K562 (cell line): ENCODE measurements around the gene LINS1. TPM values are rescaled to one million over a fixed set of nuclear protein-coding genes. Genes with fewer than 3 reads are reported as not detected.

Experiments
- ATAC-seq: fragments of 200-7000 bp; cut with Tn5 transposase; 3 replicates; pipeline ENCODE4 v1.9.1; 2020; ENCODE audit warnings: moderate library complexity
- BruUV-seq: library from RNA; stranded (reverse); fragments of 400-500 nt; replicated peaks from 2 replicates; lab custom pipeline; 2021; lab: Mats Ljungman, UMichigan
- CTCF ChIA-PET: fragments of 300-600 bp; formaldehyde crosslinking; extraction: SDS; loops from one replicate; lab custom pipeline; 2021; ENCODE audit warnings: low intra/inter-chr PET ratio; lab: Yijun Ruan, JAX
- POLR2A ChIA-PET: fragments of 300-600, 350-650 bp; sonication (Branson Sonifier 250); formaldehyde crosslinking; extraction: SDS; loops from one replicate; lab custom pipeline; 2021; ENCODE audit warnings: antibody characterized with exemption, inconsistent platforms; lab: Yijun Ruan, JAX
- DNase-seq, 4 experiments: peaks; one replicate each; pipeline versions ENCODE4 v3.0.0 to v3.0.0-alpha.2; 2011 to 2018; ENCODE audit warnings: low spot score in 3 of 4, mixed read lengths in 3 of 4; ENCODE audit errors: extremely low read depth in 1 of 4
- FAIRE-seq: peaks from 2 replicates; lab custom pipeline; 2011; peaks lifted over from hg19 to GRCh38; lab: Jason Lieb, UNC
- H2AFZ ChIP-seq: 2 replicates; pipeline ENCODE4 v1.6.0; 2011; ENCODE audit warnings: low read depth, low read length, control low read depth, inconsistent platforms
- H3K27ac ChIP-seq: fragments of 200-600 bp; 3 replicates; pipeline ENCODE4 v1.8.0; 2011; ENCODE audit warnings: low read depth, mild to moderate bottlenecking, control low read depth, inconsistent platforms, low read length, moderate library complexity, mixed read lengths; ENCODE audit errors: extremely low read depth
- H3K27me3 ChIP-seq, 2 experiments: fragments of 300-600 bp in 1 of 2; 2 replicates in 1 of 2; 3 replicates in 1 of 2; pipeline versions ENCODE4 v1.6.0 to v1.8.0; 2011; ENCODE audit warnings: inconsistent platforms in 2 of 2, low read length in 2 of 2, mild to moderate bottlenecking in 1 of 2, mixed read lengths in 1 of 2, moderate library complexity in 1 of 2; ENCODE audit not compliant: control insufficient read depth in 2 of 2, insufficient read depth in 2 of 2
- H3K36me3 ChIP-seq: fragments of 300-600 bp; 3 replicates; pipeline ENCODE4 v1.8.0; 2011; ENCODE audit warnings: mild to moderate bottlenecking, low read length, inconsistent platforms; ENCODE audit not compliant: control insufficient read depth, insufficient read depth
- H3K4me1 ChIP-seq, 2 experiments: fragments of 200-600 bp in 1 of 2; replicated peaks in 1 of 2; 2 replicates in 1 of 2; 3 replicates in 1 of 2; pipeline versions ENCODE4 v1.5.1 to v1.8.0; 2011; ENCODE audit warnings: inconsistent platforms in 2 of 2, low read length in 2 of 2, mild to moderate bottlenecking in 1 of 2, mixed read lengths in 1 of 2, moderate library complexity in 1 of 2; ENCODE audit not compliant: control insufficient read depth in 2 of 2, insufficient read depth in 2 of 2
- H3K4me2 ChIP-seq: 2 replicates; pipeline ENCODE4 v1.6.1; 2011; ENCODE audit warnings: low read length, control low read depth, inconsistent platforms, mixed read lengths; ENCODE audit not compliant: insufficient read depth
- H3K4me3 ChIP-seq: fragments of 200-600 bp; sonication (generic), shearing (Covaris generic); 2 replicates; pipeline ENCODE4 v1.5.1; 2016; ENCODE audit warnings: control low read depth, inconsistent platforms
- H3K79me2 ChIP-seq: fragments of 200-600 bp; 3 replicates; pipeline ENCODE4 v1.8.0; 2011; ENCODE audit warnings: low read length, inconsistent platforms; ENCODE audit not compliant: control insufficient read depth, insufficient read depth
- H3K9ac ChIP-seq, 2 experiments: 2 replicates each; pipeline versions ENCODE4 v1.6.0 to v1.6.1; 2011; ENCODE audit warnings: low read depth in 2 of 2, low read length in 2 of 2, control low read depth in 1 of 2, inconsistent platforms in 1 of 2, mild to moderate bottlenecking in 1 of 2, mixed read lengths in 1 of 2; ENCODE audit not compliant: insufficient read depth in 1 of 2
- H3K9me1 ChIP-seq: one replicate; pipeline ENCODE4 v1.6.0; 2011; ENCODE audit warnings: inconsistent platforms, mild to moderate bottlenecking, low read length, moderate library complexity; ENCODE audit not compliant: control insufficient read depth, insufficient read depth
- H3K9me3 ChIP-seq: replicated peaks from 2 replicates; pipeline ENCODE4 v1.5.1; 2011; ENCODE audit warnings: low read depth, low read length, inconsistent platforms; ENCODE audit not compliant: control insufficient read depth, insufficient read depth
- H4K20me1 ChIP-seq: replicated peaks from 2 replicates; pipeline ENCODE4 v1.6.1; 2011; ENCODE audit warnings: low read length, inconsistent platforms, mixed read lengths; ENCODE audit not compliant: control insufficient read depth, insufficient read depth
- CBX5 ChIP-seq: IDR thresholded peaks from 2 replicates; pipeline ENCODE4 v1.6.1; 2014; ENCODE audit warnings: low read depth, borderline replicate concordance
- CHAMP1 ChIP-seq: fragments of 450-650 bp; IDR thresholded peaks from 2 replicates; pipeline ENCODE4 v1.6.1; 2016; ENCODE audit warnings: mild to moderate bottlenecking
- HOMEZ ChIP-seq: fragments of 250-450 bp; sonication (Bioruptor Pico); IDR thresholded peaks from 2 replicates; pipeline ENCODE4 v1.4.0; 2020; ENCODE audit warnings: mild to moderate bottlenecking, moderate library complexity
- MXD1 ChIP-seq: fragments of 250-450 bp; sonication (Bioruptor Pico); IDR thresholded peaks from 2 replicates; pipeline ENCODE4 v1.8.0; 2021; ENCODE audit warnings: borderline replicate concordance, mild to moderate bottlenecking, moderate library complexity; ENCODE audit not compliant: poor library complexity, severe bottlenecking
- NEUROD1 ChIP-seq: fragments of 150-350 bp; IDR thresholded peaks from 2 replicates; pipeline ENCODE4 v1.6.1; 2014; ENCODE audit warnings: borderline replicate concordance, low read length, low read depth; ENCODE audit not compliant: partially characterized antibody
- NFIX ChIP-seq: fragments of 250-450 bp; sonication (Bioruptor Pico); IDR thresholded peaks from 2 replicates; pipeline ENCODE4 v1.4.0; 2020; ENCODE audit warnings: low read depth, mild to moderate bottlenecking, moderate library complexity
- PREB ChIP-seq: sonication (generic); formaldehyde crosslinking; IDR thresholded peaks from 2 replicates; pipeline ENCODE4 v1.8.1; 2023; ENCODE audit warnings: mild to moderate bottlenecking, missing genetic modification reagents
- TAF15 ChIP-seq: fragments of 200-400 bp; formaldehyde crosslinking; IDR thresholded peaks from 2 replicates; pipeline ENCODE4 v1.6.1; 2017; ENCODE audit warnings: mild to moderate bottlenecking, low read depth, low read length, moderate library complexity
- ZNF512 ChIP-seq: IDR thresholded peaks from 2 replicates; pipeline ENCODE4 v1.6.1; 2016; ENCODE audit warnings: missing genetic modification characterization, missing compliant biosample characterization
- WGBS: fragments of 100-300 bp; shearing (Covaris generic); methylation state at CpG from one replicate; pipeline ENCODE4 v1.1.6; 2016; ENCODE audit warnings: low coverage, mixed read lengths; ENCODE audit not compliant: insufficient coverage; ENCODE audit errors: missing lambda C conversion rate; 5-methylcytosine and 5-hydroxymethylcytosine counted together
- in situ Hi-C: fragments of 300-500 bp; cut with MboI; formaldehyde crosslinking; loops from 4 replicates; pipeline ENCODE4 v1.15.0; 2018; ENCODE audit warnings: inconsistent platforms, mixed read lengths
- intact Hi-C: fragments of 100-400 bp; cut with micrococcal nuclease; formaldehyde crosslinking; loops from 2 replicates; pipeline ENCODE4 v1.14.2; 2022
- polyA plus RNA-seq, 8 experiments: library from polyadenylated mRNA; depleted of rRNA in 4 of 8; stranded (reverse) in 5 of 8; unstranded in 3 of 8; fragments of >200 nt; fragmentation: Nextera tagmentation in 2 of 8; fragmentation: Illumina TruSeq in 1 of 8; extraction: Ambion mirVana in 2 of 8; extraction: Trizol in 1 of 8; gene quantifications; 2 replicates each; pipeline versions ENCODE4 v1.2.1 to v1.2.3, GENCODE V29; 2011 to 2014; ENCODE audit warnings: inconsistent platforms in 1 of 8, missing spikeins in 1 of 8
- total RNA-seq, 7 experiments: library from RNA; depleted of rRNA in 6 of 7; stranded (reverse); fragments of >200 nt in 6 of 7; fragmentation: Illumina TruSeq in 2 of 7; extraction: Trizol in 2 of 7; gene quantifications; 2 replicates each; pipeline versions ENCODE4 v1.2.1 to v1.2.3, GENCODE V29; 2011 to 2021; ENCODE audit warnings: low replicate concordance in 1 of 7

The LINS1 gene
- total and polyA plus RNA-seq, 9 of the 15 experiments (the other 6 are each of a cell fraction or from before 2014, with no cell fraction given): 15.4 to 31.4 (median 24.6) TPM

GRCh38 chr15:100642950-100643338, 41.0 kb upstream of the LINS1 start:
- no peaks in the 10 kb centered on the region for H3K9me3 ChIP-seq
- CTCF ChIA-PET: no interaction called here
- H3K4me2 ChIP-seq: no peak overlapping the region
- H3K27me3 ChIP-seq: no peaks in the 10 kb centered on the region
- no peaks in the 10 kb centered on the region for H3K9me1 ChIP-seq
- DNase-seq: no peak
- no peak overlapping the region for H3K4me3 ChIP-seq
- in situ Hi-C loops (loop anchor here (25.0 kb wide), 1 partner anchor 619 kb away; the partner anchor contains the start of gene CHSY1), intact Hi-C loops (no loop called here)
- no peak overlapping the region for H3K27ac ChIP-seq
- H3K4me1 ChIP-seq: no peaks in the 10 kb centered on the region; a peak in 1 of 5 replicates
- H3K9ac ChIP-seq: no peak overlapping the region
- no peak overlapping the region for H2AFZ ChIP-seq
- H3K79me2 ChIP-seq: peaks cover 5% of the 10 kb centered on the region; the same call in 1 of the 3 replicates
- TF ChIP-seq PREB (CRISPR knock-in tag) (no peak), TAF15 (no peak), CHAMP1 (no peak), NFIX (CRISPR knock-in tag) (no peak), CBX5 (no peak), ZNF512 (tag) (no peak), MXD1 (CRISPR knock-in tag) (no peak), HOMEZ (CRISPR knock-in tag) (no peak), NEUROD1 (no peak)
- ATAC-seq: no peak
- POLR2A ChIA-PET: no interaction called here
- 0 out of 2 replicates have a peak, but pooled peaks cover 7% of the 10 kb centered on the region for H4K20me1 ChIP-seq
- H3K36me3 ChIP-seq: no peaks in the 10 kb centered on the region
- WGBS: 84% methylated on average over 4 of the region's 4 CpGs
- no peak for FAIRE-seq
- BruUV-seq: no TSS peak
